Large intestine (tissue), 3 donors: ENCODE data around the gene GGT5. TPM values are rescaled to one million over a fixed set of nuclear protein-coding genes. Genes with fewer than 3 reads are reported as not detected.
A peak's percentile ranks its signal among the peaks of the same experiment; 100 is the strongest.

Source experiments
- DNase-seq, 2 donors: peaks; one replicate each; pipeline versions ENCODE4 v3.0.0 to v3.0.0-alpha.2; 2013
- H3K27ac ChIP-seq: one replicate; pipeline ENCODE4 v1.5.1; 2013; ENCODE audit warnings: low read length
- H3K27me3 ChIP-seq: 2 replicates; pipeline ENCODE4 v1.6.1; 2013; ENCODE audit warnings: low read length; ENCODE audit not compliant: control insufficient read depth, insufficient read depth
- H3K36me3 ChIP-seq: 2 replicates; pipeline ENCODE4 v1.6.1; 2013; ENCODE audit warnings: low read length; ENCODE audit not compliant: control insufficient read depth, insufficient read depth
- H3K4me1 ChIP-seq: one replicate; pipeline ENCODE4 v1.6.1; 2013; ENCODE audit warnings: low read length; ENCODE audit not compliant: control insufficient read depth, insufficient read depth
- H3K4me3 ChIP-seq: one replicate; pipeline ENCODE4 v1.5.1; 2013; ENCODE audit warnings: low read length
- H3K9me3 ChIP-seq: one replicate; pipeline ENCODE4 v1.6.1; 2013; ENCODE audit warnings: mild to moderate bottlenecking, low read depth, low read length, moderate library complexity; ENCODE audit not compliant: control insufficient read depth
- WGBS: methylation state at CpG from one replicate; pipeline ENCODE4 v1.1.5; 2013; ENCODE audit warnings: low lambda C conversion rate; ENCODE audit not compliant: insufficient coverage; 5-methylcytosine and 5-hydroxymethylcytosine counted together
- polyA plus RNA-seq: library from polyadenylated mRNA; unstranded; fragments of 120-200 nt; gene quantifications from one replicate; pipeline ENCODE4 v1.2.1, GENCODE V29; 2013

Gene GGT5
- polyA plus RNA-seq, 1 donor: 9.2 TPM

GRCh38 chr22:24190159-24190540 is 54.7 kb downstream of the GGT5 start:
- Histone ChIP-seq H3K9me3 (no peaks in the 10 kb centered on the region), H3K4me3 (no peak overlapping the region), H3K27me3 (no peaks in the 10 kb centered on the region), H3K27ac (no peak overlapping the region), H3K36me3 (peaks cover 5% of the 10 kb centered on the region), H3K4me1 (no peaks in the 10 kb centered on the region)
- no peak for DNase-seq
- WGBS: no CpG with 5 or more reads among the region's 14 CpGs

GRCh38 chr22:24189249-24190158 is 55.4 kb downstream of the GGT5 start:
- no peak overlapping the region for H3K27ac ChIP-seq
- H3K4me3 ChIP-seq: no peak overlapping the region
- no CpG with 5 or more reads among the region's 23 CpGs for WGBS

GRCh38 chr22:24188705-24189248 is 56.1 kb downstream of the GGT5 start:
- Histone ChIP-seq H3K36me3 (peaks cover 8% of the 10 kb centered on the region), H3K27me3 (no peaks in the 10 kb centered on the region), H3K9me3 (no peaks in the 10 kb centered on the region), H3K4me3 (no peak overlapping the region), H3K27ac (no peak overlapping the region), H3K4me1 (no peaks in the 10 kb centered on the region)
- no CpG with 5 or more reads among the region's 17 CpGs for WGBS
- DNase-seq: no peak

More at GRCh38 chr22:24189249-24190158, 55.4 kb downstream of the GGT5 start:
- peaks cover 5% of the 10 kb centered on the region for H3K36me3 ChIP-seq
- no peaks in the 10 kb centered on the region for H3K4me1 ChIP-seq
- peak in 1 of 2 donors; percentile 34 for DNase-seq
- no peaks in the 10 kb centered on the region for H3K9me3 ChIP-seq
- H3K27me3 ChIP-seq: no peaks in the 10 kb centered on the region

GRCh38 chr22:24187731-24188644 is 56.9 kb downstream of the GGT5 start:
- Histone ChIP-seq H3K36me3 (peaks cover 8% of the 10 kb centered on the region), H3K27ac (no peak overlapping the region), H3K9me3 (no peaks in the 10 kb centered on the region), H3K27me3 (no peaks in the 10 kb centered on the region), H3K4me3 (no peak overlapping the region), H3K4me1 (no peaks in the 10 kb centered on the region)
- no CpG with 5 or more reads among the region's 37 CpGs for WGBS
- DNase-seq: no peak

- Histone ChIP-seq H3K4me3 (no peak overlapping the region), H3K4me1 (peaks cover 4% of the 10 kb centered on the region), H3K36me3 (peaks cover 8% of the 10 kb centered on the region), H3K27ac (no peak overlapping the region), H3K9me3 (no peaks in the 10 kb centered on the region), H3K27me3 (no peaks in the 10 kb centered on the region)
- DNase-seq: no peak
- WGBS: no CpG with 5 or more reads among the region's 34 CpGs
These were observed 57.8 kb downstream of the GGT5 start for GRCh38 chr22:24186892-24187670.

- no peaks in the 10 kb centered on the region for H3K27me3 ChIP-seq
- peaks cover 10% of the 10 kb centered on the region for H3K4me1 ChIP-seq
- H3K4me3 ChIP-seq: no peak overlapping the region
- WGBS: no CpG with 5 or more reads among the region's 15 CpGs
- H3K36me3 ChIP-seq: peaks cover 8% of the 10 kb centered on the region
- H3K9me3 ChIP-seq: no peaks in the 10 kb centered on the region
- DNase-seq: no peak
- H3K27ac ChIP-seq: no peak overlapping the region
These were observed 58.5 kb downstream of the GGT5 start for GRCh38 chr22:24186352-24186740.

- Histone ChIP-seq H3K4me1 (peaks cover 14% of the 10 kb centered on the region), H3K27me3 (no peaks in the 10 kb centered on the region), H3K9me3 (no peaks in the 10 kb centered on the region), H3K4me3 (no peak overlapping the region), H3K36me3 (peaks cover 8% of the 10 kb centered on the region), H3K27ac (no peak overlapping the region)
- DNase-seq: no peak
- no CpG with 5 or more reads among the region's 51 CpGs for WGBS
These were observed 59.2 kb downstream of the GGT5 start for GRCh38 chr22:24185501-24186351.

- no peak overlapping the region for H3K4me3 ChIP-seq
- peaks cover 17% of the 10 kb centered on the region for H3K4me1 ChIP-seq
- H3K36me3 ChIP-seq: peaks cover 9% of the 10 kb centered on the region
- H3K27me3 ChIP-seq: no peaks in the 10 kb centered on the region
- no CpG with 5 or more reads among the region's 16 CpGs for WGBS
- no peaks in the 10 kb centered on the region for H3K9me3 ChIP-seq
- no peak for DNase-seq
- no peak overlapping the region for H3K27ac ChIP-seq
These were observed 59.8 kb downstream of the GGT5 start for GRCh38 chr22:24185001-24185500.
